OCI-LY1 (cell line): ENCODE results near the gene TWSG1.

ENCODE experiments used
- EZH2 ChIP-seq: fragments of 200-600 bp; sonication (generic), shearing (Covaris generic); IDR thresholded peaks from 2 replicates; pipeline ENCODE4 v1.8.0; 2017; ENCODE audit warnings: borderline replicate concordance, mixed run types, mild to moderate bottlenecking, antibody characterized with exemption, low read length, moderate library complexity, mixed read lengths
- TF ChIP-seq, protein P1 (sequence below): fragments of 200-600 bp; sonication (generic), shearing (Covaris generic); IDR thresholded peaks from 2 replicates; pipeline ENCODE4 v1.5.1; 2017; ENCODE audit warnings: mild to moderate bottlenecking, antibody characterized with exemption, low read length, moderate library complexity, mixed read lengths

DNA sequence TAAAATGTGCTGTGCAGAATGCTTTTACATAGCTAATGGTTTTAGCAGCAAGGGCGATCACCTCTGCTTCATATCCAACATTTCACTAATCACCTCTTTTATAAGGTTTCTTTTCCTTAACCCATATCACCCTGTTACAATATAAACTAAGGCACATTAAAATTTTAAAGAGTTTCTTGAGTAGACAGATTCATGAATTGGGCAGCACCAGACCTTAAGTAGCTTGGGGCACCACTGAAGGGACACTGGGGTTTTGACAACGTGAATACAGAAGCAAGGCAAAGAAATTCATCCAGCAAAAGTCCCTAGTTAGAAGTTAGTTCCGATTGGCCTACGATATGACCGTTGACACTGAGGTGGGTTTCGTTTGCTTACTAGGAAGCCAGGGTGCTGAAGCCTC is 96.7 kb downstream of the TWSG1 start:
- TF ChIP-seq, protein P1, sequence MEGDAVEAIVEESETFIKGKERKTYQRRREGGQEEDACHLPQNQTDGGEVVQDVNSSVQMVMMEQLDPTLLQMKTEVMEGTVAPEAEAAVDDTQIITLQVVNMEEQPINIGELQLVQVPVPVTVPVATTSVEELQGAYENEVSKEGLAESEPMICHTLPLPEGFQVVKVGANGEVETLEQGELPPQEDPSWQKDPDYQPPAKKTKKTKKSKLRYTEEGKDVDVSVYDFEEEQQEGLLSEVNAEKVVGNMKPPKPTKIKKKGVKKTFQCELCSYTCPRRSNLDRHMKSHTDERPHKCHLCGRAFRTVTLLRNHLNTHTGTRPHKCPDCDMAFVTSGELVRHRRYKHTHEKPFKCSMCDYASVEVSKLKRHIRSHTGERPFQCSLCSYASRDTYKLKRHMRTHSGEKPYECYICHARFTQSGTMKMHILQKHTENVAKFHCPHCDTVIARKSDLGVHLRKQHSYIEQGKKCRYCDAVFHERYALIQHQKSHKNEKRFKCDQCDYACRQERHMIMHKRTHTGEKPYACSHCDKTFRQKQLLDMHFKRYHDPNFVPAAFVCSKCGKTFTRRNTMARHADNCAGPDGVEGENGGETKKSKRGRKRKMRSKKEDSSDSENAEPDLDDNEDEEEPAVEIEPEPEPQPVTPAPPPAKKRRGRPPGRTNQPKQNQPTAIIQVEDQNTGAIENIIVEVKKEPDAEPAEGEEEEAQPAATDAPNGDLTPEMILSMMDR = no peak
- TF ChIP-seq EZH2 = no peak
